HEK293T (cell line): ENCODE results near the gene USP33.

Experiments
- BHLHE40 ChIP-seq: fragments of 450-650 bp; IDR thresholded peaks from 2 replicates; pipeline ENCODE4 v1.6.1; 2016; ENCODE audit warnings: mild to moderate bottlenecking, moderate library complexity, borderline replicate concordance
- CTBP1 ChIP-seq: fragments of 450-650 bp; IDR thresholded peaks from 2 replicates; pipeline ENCODE4 v1.6.1; 2016; ENCODE audit warnings: borderline replicate concordance
- ELF4 ChIP-seq: fragments of 450-650 bp; IDR thresholded peaks from 2 replicates; pipeline ENCODE4 v1.6.1; 2017; ENCODE audit warnings: antibody characterized with exemption
- FOXA1 ChIP-seq: fragments of 450-650 bp; IDR thresholded peaks from 2 replicates; pipeline ENCODE4 v1.6.1; 2016; ENCODE audit warnings: mild to moderate bottlenecking
- FOXK2 ChIP-seq: fragments of 450-650 bp; IDR thresholded peaks from 2 replicates; pipeline ENCODE4 v1.6.1; 2016; ENCODE audit warnings: mild to moderate bottlenecking
- FOXM1 ChIP-seq: fragments of 450-650 bp; IDR thresholded peaks from 2 replicates; pipeline ENCODE4 v1.6.1; 2017; ENCODE audit warnings: mild to moderate bottlenecking, borderline replicate concordance
- HDGF ChIP-seq: fragments of 450-650 bp; IDR thresholded peaks from 2 replicates; pipeline ENCODE4 v1.6.1; 2017; ENCODE audit warnings: antibody characterized with exemption, borderline replicate concordance
- LEF1 ChIP-seq: fragments of 450-650 bp; IDR thresholded peaks from 2 replicates; pipeline ENCODE4 v1.6.1; 2017; ENCODE audit warnings: mild to moderate bottlenecking, borderline replicate concordance
- NFRKB ChIP-seq: fragments of 450-650 bp; IDR thresholded peaks from 2 replicates; pipeline ENCODE4 v1.6.1; 2016; ENCODE audit warnings: mild to moderate bottlenecking, moderate library complexity
- SP1 ChIP-seq: fragments of 450-650 bp; IDR thresholded peaks from 2 replicates; pipeline ENCODE4 v1.6.1; 2017
- SUZ12 ChIP-seq: fragments of 450-650 bp; IDR thresholded peaks from 2 replicates; pipeline ENCODE4 v1.6.1; 2016; ENCODE audit warnings: mild to moderate bottlenecking
- TARDBP ChIP-seq: fragments of 450-650 bp; IDR thresholded peaks from 2 replicates; pipeline ENCODE4 v1.6.1; 2016
- ZNF384 ChIP-seq: fragments of 450-650 bp; IDR thresholded peaks from 2 replicates; pipeline ENCODE4 v1.6.1; 2016

- TF ChIP-seq LEF1, result no peak
- no peak for TF ChIP-seq SUZ12
- no peak for TF ChIP-seq SP1
- no peak for TF ChIP-seq BHLHE40
- no peak for TF ChIP-seq ZNF384
- TF ChIP-seq ELF4, result no peak
- TF ChIP-seq CTBP1, result no peak
- TF ChIP-seq HDGF, result no peak
- no peak for TF ChIP-seq FOXK2
- TF ChIP-seq TARDBP, result no peak
- no peak for TF ChIP-seq FOXA1
- no peak for TF ChIP-seq FOXM1
- TF ChIP-seq NFRKB, result no peak
These were observed 79.5 kb downstream of the USP33 start for GRCh38 chr1:77680173-77680572.
